22Rv1 (cell line): ENCODE data around the gene WNT3A.

Source experiments
- H3K27ac ChIP-seq: fragments of 450-650 bp; 2 replicates; pipeline ENCODE4 v1.5.1; 2017
- ZFX ChIP-seq: fragments of 450-650 bp; IDR thresholded peaks from 2 replicates; pipeline ENCODE4 v1.6.1; 2017; ENCODE audit warnings: antibody characterized with exemption, borderline replicate concordance
- TF ChIP-seq, protein P1 (sequence below): fragments of 450-650 bp; IDR thresholded peaks from 2 replicates; pipeline ENCODE4 v1.5.1; 2017; ENCODE audit warnings: mild to moderate bottlenecking

Gene WNT3A

GRCh38 chr1:228073061-228073856, 66.5 kb downstream of the WNT3A start:
- H3K27ac ChIP-seq = no peak overlapping the region
- TF ChIP-seq, protein P1, sequence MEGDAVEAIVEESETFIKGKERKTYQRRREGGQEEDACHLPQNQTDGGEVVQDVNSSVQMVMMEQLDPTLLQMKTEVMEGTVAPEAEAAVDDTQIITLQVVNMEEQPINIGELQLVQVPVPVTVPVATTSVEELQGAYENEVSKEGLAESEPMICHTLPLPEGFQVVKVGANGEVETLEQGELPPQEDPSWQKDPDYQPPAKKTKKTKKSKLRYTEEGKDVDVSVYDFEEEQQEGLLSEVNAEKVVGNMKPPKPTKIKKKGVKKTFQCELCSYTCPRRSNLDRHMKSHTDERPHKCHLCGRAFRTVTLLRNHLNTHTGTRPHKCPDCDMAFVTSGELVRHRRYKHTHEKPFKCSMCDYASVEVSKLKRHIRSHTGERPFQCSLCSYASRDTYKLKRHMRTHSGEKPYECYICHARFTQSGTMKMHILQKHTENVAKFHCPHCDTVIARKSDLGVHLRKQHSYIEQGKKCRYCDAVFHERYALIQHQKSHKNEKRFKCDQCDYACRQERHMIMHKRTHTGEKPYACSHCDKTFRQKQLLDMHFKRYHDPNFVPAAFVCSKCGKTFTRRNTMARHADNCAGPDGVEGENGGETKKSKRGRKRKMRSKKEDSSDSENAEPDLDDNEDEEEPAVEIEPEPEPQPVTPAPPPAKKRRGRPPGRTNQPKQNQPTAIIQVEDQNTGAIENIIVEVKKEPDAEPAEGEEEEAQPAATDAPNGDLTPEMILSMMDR = no peak
- no peak for TF ChIP-seq ZFX

DNA sequence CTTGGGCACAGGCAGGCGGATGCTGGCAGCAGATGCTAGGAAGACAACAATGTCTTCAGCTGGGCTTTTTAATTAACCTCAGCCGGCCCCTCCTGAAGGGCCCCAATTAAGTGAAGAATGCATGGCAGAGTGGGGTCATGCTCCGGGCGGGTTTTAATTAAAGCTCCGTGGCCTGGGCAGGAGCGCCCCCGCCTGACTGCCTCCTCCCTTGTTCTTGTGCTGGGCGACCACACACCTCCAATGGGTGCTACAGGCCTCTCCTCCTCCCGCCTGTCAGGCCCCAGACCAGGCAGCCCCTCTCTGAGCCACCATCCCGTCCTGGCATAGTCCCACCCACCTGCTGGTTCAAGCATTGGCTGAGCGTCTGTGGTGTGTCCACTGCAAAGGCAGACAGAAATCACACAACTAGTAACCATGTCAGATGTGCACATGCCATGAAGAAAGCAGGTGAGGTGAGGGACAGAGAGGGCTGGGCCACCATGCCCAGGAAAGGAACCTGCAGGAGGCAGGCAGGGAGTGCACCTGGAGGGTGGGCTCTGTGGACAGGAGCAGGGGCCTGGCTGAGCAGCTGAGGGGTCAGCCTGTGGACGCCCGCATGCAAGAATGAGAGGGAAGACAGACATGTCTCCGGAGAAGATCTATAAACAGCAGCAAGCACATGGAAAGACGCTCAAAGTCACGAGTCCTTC, 67.2 kb downstream of the WNT3A start:
- H3K27ac ChIP-seq = no peak overlapping the region
- TF ChIP-seq, protein P1 = peak; percentile 38
- TF ChIP-seq ZFX = no peak

DNA sequence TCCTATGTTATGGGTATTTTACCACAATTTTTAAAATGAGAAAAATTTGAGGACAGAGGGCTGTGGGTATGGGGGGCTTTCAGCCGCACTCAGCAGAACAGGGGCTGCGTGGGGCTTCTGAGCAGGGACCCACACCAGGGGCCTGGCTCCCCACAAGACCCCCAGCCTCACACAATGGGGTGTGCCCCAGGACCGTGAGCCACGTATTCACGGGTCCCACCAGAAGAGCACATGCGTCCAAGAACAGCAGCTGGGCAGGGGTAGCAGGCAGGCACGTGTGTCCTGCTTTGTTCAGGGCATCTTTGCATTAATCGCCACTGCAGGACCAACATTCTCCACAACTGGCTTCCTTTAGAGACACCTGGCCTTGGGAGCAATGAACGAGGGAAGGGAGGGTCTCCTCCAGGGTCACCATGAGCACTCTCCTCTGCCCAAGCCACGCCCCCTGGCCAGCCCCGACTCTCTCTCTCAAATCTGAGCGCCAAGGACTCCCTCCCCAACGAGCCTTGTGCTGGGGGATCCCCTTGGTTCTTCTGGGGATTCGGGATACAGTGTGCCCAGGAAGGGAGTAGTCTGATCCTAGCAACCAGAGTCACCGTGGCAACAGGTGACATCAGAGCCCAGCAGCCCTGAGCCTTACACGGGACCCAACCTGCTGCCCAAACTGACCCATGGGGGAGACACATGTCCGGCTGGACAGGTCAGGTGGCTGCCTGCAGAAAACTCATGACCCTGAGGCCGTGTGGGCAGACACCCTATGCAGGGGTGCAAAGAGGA, 68.3 kb downstream of the WNT3A start:
- H3K27ac ChIP-seq = no peak overlapping the region
- TF ChIP-seq, protein P1 = no peak
- no peak for TF ChIP-seq ZFX

- H3K27ac ChIP-seq = no peak overlapping the region
- TF ChIP-seq ZFX = no peak
- TF ChIP-seq, protein P1 = no peak
These were observed 69.0 kb downstream of the WNT3A start for GRCh38 chr1:228075801-228076271.

DNA sequence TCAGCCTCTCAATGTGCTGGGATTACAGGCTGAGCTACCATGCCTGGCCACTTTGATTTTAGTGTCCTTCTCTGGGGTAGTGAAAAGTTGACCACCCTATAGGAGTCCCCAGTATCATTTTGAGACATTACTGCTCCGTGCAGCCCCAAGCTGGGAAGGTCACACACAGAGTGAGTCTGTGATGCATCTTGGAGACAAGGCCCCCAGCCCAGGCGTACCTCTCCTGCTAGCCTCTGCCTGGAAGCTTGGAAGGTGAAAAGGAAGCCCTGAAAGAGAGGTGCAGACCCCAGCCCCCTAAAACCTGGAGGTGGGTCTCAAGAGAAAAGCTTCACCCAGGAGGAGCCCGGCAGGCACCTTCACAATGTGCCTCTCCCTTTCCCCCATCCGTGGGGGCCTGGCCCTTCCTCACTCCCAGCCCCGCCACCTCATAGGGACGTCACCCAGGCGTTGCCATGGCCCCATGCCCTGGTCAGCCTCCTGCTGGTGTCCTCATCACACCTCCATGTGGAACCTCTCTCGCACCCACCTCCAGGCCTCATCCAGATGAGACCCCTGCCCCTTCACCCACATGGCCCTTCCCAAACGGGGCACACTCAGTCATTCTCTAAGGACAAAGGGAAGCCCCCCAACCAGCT, 70.1 kb downstream of the WNT3A start:
- H3K27ac ChIP-seq = no peak overlapping the region
- TF ChIP-seq, protein P1 = no peak
- no peak for TF ChIP-seq ZFX

- H3K27ac ChIP-seq = no peak overlapping the region
- TF ChIP-seq, protein P1 = no peak
- no peak for TF ChIP-seq ZFX
These were observed 71.0 kb downstream of the WNT3A start for GRCh38 chr1:228077565-228078330.
